Measurements from ENCODE around the gene USP2.

Gene USP2

GRCh38 chr11:119373059-119373920 is 8.2 kb downstream of the USP2 start:
- Histone ChIP-seq H3K4me3 (ENCODE audit: low read length) (no peak overlapping the region), H3K9ac (ENCODE audit: low read length) (no peak overlapping the region), H3K27ac (ENCODE audit: low read depth, low read length) (no peak overlapping the region), H3K36me3 (ENCODE audit: control insufficient read depth, insufficient read depth, low read length) (no peaks in the 10 kb centered on the region), H3K4me1 (ENCODE audit: control insufficient read depth, insufficient read depth, low read length) (peaks cover 3% of the 10 kb centered on the region), H3K27me3 (ENCODE audit: control insufficient read depth, insufficient read depth, low read length) (no peaks in the 10 kb centered on the region)

GRCh38 chr11:119372260-119373058 is 9.0 kb downstream of the USP2 start:
- Histone ChIP-seq H3K4me3 (ENCODE audit: low read length) (no peak overlapping the region), H3K9ac (ENCODE audit: low read length) (no peak overlapping the region), H3K4me1 (ENCODE audit: control insufficient read depth, insufficient read depth, low read length) (peaks cover 7% of the 10 kb centered on the region), H3K36me3 (ENCODE audit: control insufficient read depth, insufficient read depth, low read length) (no peaks in the 10 kb centered on the region), H3K27ac (ENCODE audit: low read depth, low read length) (no peak overlapping the region), H3K27me3 (ENCODE audit: control insufficient read depth, insufficient read depth, low read length) (no peaks in the 10 kb centered on the region)

GRCh38 chr11:119371778-119372182 is 9.7 kb downstream of the USP2 start:
- no peaks in the 10 kb centered on the region for H3K36me3 ChIP-seq (ENCODE audit: control insufficient read depth, insufficient read depth, low read length)
- no peak overlapping the region for H3K4me3 ChIP-seq (ENCODE audit: low read length)
- no peak overlapping the region for H3K9ac ChIP-seq (ENCODE audit: low read length)
- H3K4me1 ChIP-seq (ENCODE audit: control insufficient read depth, insufficient read depth, low read length), result peaks cover 10% of the 10 kb centered on the region
- no peaks in the 10 kb centered on the region for H3K27me3 ChIP-seq (ENCODE audit: control insufficient read depth, insufficient read depth, low read length)
- no peak overlapping the region for H3K27ac ChIP-seq (ENCODE audit: low read depth, low read length)

- Histone ChIP-seq H3K27ac (ENCODE audit: low read depth, low read length) (no peak overlapping the region), H3K4me1 (ENCODE audit: control insufficient read depth, insufficient read depth, low read length) (peaks cover 13% of the 10 kb centered on the region), H3K27me3 (ENCODE audit: control insufficient read depth, insufficient read depth, low read length) (no peaks in the 10 kb centered on the region), H3K9ac (ENCODE audit: low read length) (no peak overlapping the region), H3K36me3 (ENCODE audit: control insufficient read depth, insufficient read depth, low read length) (no peaks in the 10 kb centered on the region), H3K4me3 (ENCODE audit: low read length) (no peak overlapping the region)
Observed at GRCh38 chr11:119371067-119371601, 10.4 kb downstream of the USP2 start.

- no peak overlapping the region for H3K4me3 ChIP-seq (ENCODE audit: low read length)
- H3K9ac ChIP-seq (ENCODE audit: low read length), result no peak overlapping the region
- H3K36me3 ChIP-seq (ENCODE audit: control insufficient read depth, insufficient read depth, low read length), result no peaks in the 10 kb centered on the region
- H3K4me1 ChIP-seq (ENCODE audit: control insufficient read depth, insufficient read depth, low read length), result peaks cover 13% of the 10 kb centered on the region
- no peak overlapping the region for H3K27ac ChIP-seq (ENCODE audit: low read depth, low read length)
- no peaks in the 10 kb centered on the region for H3K27me3 ChIP-seq (ENCODE audit: control insufficient read depth, insufficient read depth, low read length)
Observed at GRCh38 chr11:119370486-119371046, 10.9 kb downstream of the USP2 start.

GRCh38 chr11:119369132-119369925 is 12.2 kb downstream of the USP2 start:
- H3K4me1 ChIP-seq (ENCODE audit: control insufficient read depth, insufficient read depth, low read length), result peaks cover 23% of the 10 kb centered on the region
- no peaks in the 10 kb centered on the region for H3K27me3 ChIP-seq (ENCODE audit: control insufficient read depth, insufficient read depth, low read length)
- no peak overlapping the region for H3K4me3 ChIP-seq (ENCODE audit: low read length)
- H3K27ac ChIP-seq (ENCODE audit: low read depth, low read length), result peak overlapping the region; percentile 68
- no peak overlapping the region for H3K9ac ChIP-seq (ENCODE audit: low read length)
- no peaks in the 10 kb centered on the region for H3K36me3 ChIP-seq (ENCODE audit: control insufficient read depth, insufficient read depth, low read length)

- no peaks in the 10 kb centered on the region for H3K36me3 ChIP-seq (ENCODE audit: control insufficient read depth, insufficient read depth, low read length)
- peak overlapping the region; percentile 68 for H3K27ac ChIP-seq (ENCODE audit: low read depth, low read length)
- H3K4me1 ChIP-seq (ENCODE audit: control insufficient read depth, insufficient read depth, low read length), result peaks cover 23% of the 10 kb centered on the region
- no peaks in the 10 kb centered on the region for H3K27me3 ChIP-seq (ENCODE audit: control insufficient read depth, insufficient read depth, low read length)
- H3K9ac ChIP-seq (ENCODE audit: low read length), result no peak overlapping the region
- peak overlapping the region; percentile 38 for H3K4me3 ChIP-seq (ENCODE audit: low read length)
Observed at GRCh38 chr11:119368121-119369034, 13.1 kb downstream of the USP2 start.

- Histone ChIP-seq H3K27ac (ENCODE audit: low read depth, low read length) (peak overlapping the region; percentile 68), H3K27me3 (ENCODE audit: control insufficient read depth, insufficient read depth, low read length) (no peaks in the 10 kb centered on the region), H3K36me3 (ENCODE audit: control insufficient read depth, insufficient read depth, low read length) (no peaks in the 10 kb centered on the region), H3K4me1 (ENCODE audit: control insufficient read depth, insufficient read depth, low read length) (peaks cover 23% of the 10 kb centered on the region), H3K9ac (ENCODE audit: low read length) (no peak overlapping the region), H3K4me3 (ENCODE audit: low read length) (peak overlapping the region; percentile 38)
Observed at GRCh38 chr11:119367661-119368120, 13.8 kb downstream of the USP2 start.

GRCh38 chr11:119366690-119367620 is 14.5 kb downstream of the USP2 start:
- H3K36me3 ChIP-seq (ENCODE audit: control insufficient read depth, insufficient read depth, low read length), result no peaks in the 10 kb centered on the region
- H3K9ac ChIP-seq (ENCODE audit: low read length), result no peak overlapping the region
- H3K4me1 ChIP-seq (ENCODE audit: control insufficient read depth, insufficient read depth, low read length), result peaks cover 23% of the 10 kb centered on the region
- no peak overlapping the region for H3K4me3 ChIP-seq (ENCODE audit: low read length)
- H3K27me3 ChIP-seq (ENCODE audit: control insufficient read depth, insufficient read depth, low read length), result no peaks in the 10 kb centered on the region
- peak overlapping the region; percentile 44 for H3K27ac ChIP-seq (ENCODE audit: low read depth, low read length)

- Histone ChIP-seq H3K9ac (ENCODE audit: low read length) (no peak overlapping the region), H3K4me3 (ENCODE audit: low read length) (peak overlapping the region; percentile 35), H3K27me3 (ENCODE audit: control insufficient read depth, insufficient read depth, low read length) (no peaks in the 10 kb centered on the region), H3K4me1 (ENCODE audit: control insufficient read depth, insufficient read depth, low read length) (peaks cover 23% of the 10 kb centered on the region), H3K36me3 (ENCODE audit: control insufficient read depth, insufficient read depth, low read length) (no peaks in the 10 kb centered on the region), H3K27ac (ENCODE audit: low read depth, low read length) (peak overlapping the region; percentile 51)
Observed at GRCh38 chr11:119365071-119365591, 16.4 kb downstream of the USP2 start.

Data from rectal smooth muscle tissue (tissue), 1 donor.